Aorta (tissue), 5 donors: ENCODE results near the gene KIF6. TPM values are rescaled to one million over a fixed set of nuclear protein-coding genes. Genes with fewer than 3 reads are reported as not detected.

Experiments
- ATAC-seq: fragments of 200-7000 bp; cut with Tn5 transposase; one replicate; pipeline ENCODE4 v1.9.1; 2022; ENCODE audit warnings: moderate library complexity; ENCODE audit not compliant: low FRiP score
- DNase-seq, 2 donors: peaks; one replicate each; pipeline ENCODE4 v3.0.0-alpha.2; 2020
- H3K27ac ChIP-seq, 2 donors: one replicate each; pipeline ENCODE4 v1.5.1; 2013; ENCODE audit warnings: low read length in 2 of 2, mild to moderate bottlenecking in 2 of 2, moderate library complexity in 2 of 2, control low read depth in 1 of 2, inconsistent platforms in 1 of 2, low read depth in 1 of 2
- H3K27me3 ChIP-seq, 2 donors: one replicate each; pipeline ENCODE4 v1.6.1; 2013; ENCODE audit warnings: control low read depth in 1 of 2, low read length in 1 of 2, mild to moderate bottlenecking in 1 of 2, moderate library complexity in 1 of 2; ENCODE audit not compliant: insufficient read depth in 2 of 2, control insufficient read depth in 1 of 2
- H3K36me3 ChIP-seq, 2 donors: one replicate each; pipeline ENCODE4 v1.6.1; 2013; ENCODE audit warnings: control low read depth in 1 of 2, low read length in 1 of 2, mild to moderate bottlenecking in 1 of 2; ENCODE audit not compliant: insufficient read depth in 2 of 2, control insufficient read depth in 1 of 2
- H3K4me1 ChIP-seq, 2 donors: one replicate each; pipeline ENCODE4 v1.6.1; 2013; ENCODE audit warnings: low read length in 2 of 2, control low read depth in 1 of 2, mild to moderate bottlenecking in 1 of 2, moderate library complexity in 1 of 2; ENCODE audit not compliant: insufficient read depth in 2 of 2, control insufficient read depth in 1 of 2
- H3K4me3 ChIP-seq, 2 donors: one replicate each; pipeline ENCODE4 v1.5.1; 2013; ENCODE audit warnings: low read length in 2 of 2, control low read depth in 1 of 2, mild to moderate bottlenecking in 1 of 2
- H3K9me3 ChIP-seq: one replicate; pipeline ENCODE4 v1.6.1; 2013; ENCODE audit warnings: mild to moderate bottlenecking, low read length; ENCODE audit not compliant: control insufficient read depth
- whole genome bisulfite sequencing, 2 donors: extraction: QIAGEN DNeasy Blood & Tissue Kit; methylation state at CpG; one replicate each; pipeline ENCODE4 v1.1.7; 2013; 5-methylcytosine and 5-hydroxymethylcytosine counted together
- intact Hi-C, 2 donors: fragments of 100-400 bp; cut with DNase I; formaldehyde crosslinking; loops; one replicate each; pipeline versions ENCODE4 v1.14.2 to v1.15.0; 2022
- polyA plus RNA-seq, 2 donors: library from polyadenylated mRNA; stranded (reverse); fragments of 200-250 nt; gene quantifications; one replicate each; pipeline ENCODE4 v1.2.3, GENCODE V29; 2013
- total RNA-seq, 2 donors: library from RNA; stranded (reverse); fragmentation: NEBNext Ultra II Directional; extraction: Animal tissue kit (Norgen Biotek cat#: 25700); gene quantifications; one replicate each; pipeline ENCODE4 v1.2.1, GENCODE V29; 2021
- donor health status: healthy with polysubstance abuse.
- donor health status: Bipolar disorder and iron deficiency.
- donor health status: DM: no; HTN: no; CAD: no.
- donor health status: DM: no; HTN: no; CAD: no.
- donor health status: DM: yes; HTN: yes; CAD: no.

KIF6 gene
- total and polyA plus RNA-seq, 4 donors = 0.39 to 0.63 (median 0.42) TPM; not detected in 1

- H3K36me3 ChIP-seq = no peaks in the 10 kb centered on the region
- H3K27me3 ChIP-seq = no peaks in the 10 kb centered on the region
- ATAC-seq = no peak
- intact Hi-C loops = loop anchor here in 1 of 2 donors (10.0 kb wide), 1 partner anchor 69 kb away; no protein-coding TSS in a partner anchor
- no peak overlapping the region for H3K4me3 ChIP-seq
- peaks cover 3 to 4% of the 10 kb centered on the region in 2 donors for H3K4me1 ChIP-seq
- no peak overlapping the region for H3K27ac ChIP-seq
- WGBS, 2 donors = 50 to 52% methylated on average over 6 of the region's 6 CpGs
- DNase-seq = no peak
- no peaks in the 10 kb centered on the region for H3K9me3 ChIP-seq
These were observed 299.7 kb downstream of the KIF6 start for GRCh38 chr6:39425346-39426072.

DNA sequence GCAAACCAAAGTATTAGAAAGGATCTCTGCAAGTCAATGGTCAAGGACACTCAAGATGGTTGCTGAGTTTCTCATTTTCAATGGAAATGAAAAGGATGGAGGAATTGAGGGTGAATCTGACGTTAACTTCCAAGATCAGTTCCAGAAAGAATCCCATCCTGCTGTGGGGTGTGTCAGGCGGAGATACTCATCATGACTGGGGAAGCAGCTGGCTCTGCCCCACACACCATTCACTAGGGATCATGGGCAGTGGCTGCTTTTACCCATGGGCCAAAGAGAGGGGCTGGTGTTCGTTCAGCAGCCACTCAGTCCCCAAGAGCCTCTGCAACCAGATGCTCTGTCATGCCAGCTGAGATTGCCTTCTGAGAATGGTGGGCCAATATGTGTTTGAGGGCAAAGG is 300.4 kb downstream of the KIF6 start:
- no peaks in the 10 kb centered on the region for H3K9me3 ChIP-seq
- H3K27me3 ChIP-seq = no peaks in the 10 kb centered on the region
- intact Hi-C loops = loop anchor here (5.0 to 10.0 kb wide), 2 partner anchors 70 to 1647 kb away; partner anchors contain the start of genes NFYA (in 1 of the 2) and OARD1 (in 1 of the 2)
- peaks cover 3 to 4% of the 10 kb centered on the region in 2 donors for H3K4me1 ChIP-seq
- WGBS, 2 donors = 92 to 95% methylated on average over 3 of the region's 3 CpGs
- DNase-seq = no peak
- no peak overlapping the region for H3K27ac ChIP-seq
- H3K36me3 ChIP-seq = no peaks in the 10 kb centered on the region
- H3K4me3 ChIP-seq = no peak overlapping the region
- ATAC-seq = no peak

DNA sequence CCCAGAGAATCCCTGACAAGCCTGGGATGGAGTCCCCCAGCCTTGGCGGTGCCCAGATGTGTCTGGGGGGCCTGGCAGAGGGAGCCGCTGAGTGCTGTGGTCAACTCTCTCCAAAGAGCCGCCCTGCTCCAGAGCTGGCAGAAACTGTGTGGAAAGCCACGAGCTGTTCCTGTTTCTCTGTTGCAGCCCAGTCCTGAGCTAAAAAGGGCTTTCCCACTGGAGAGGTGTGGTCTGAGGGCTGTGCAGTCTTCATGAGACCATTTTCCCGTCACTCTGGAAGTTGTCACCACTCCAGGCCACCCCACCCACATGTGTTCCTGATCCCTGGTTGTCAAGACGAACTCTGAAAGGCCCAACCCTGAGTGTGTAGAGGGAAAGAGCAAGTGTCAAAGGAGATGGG is 303.0 kb downstream of the KIF6 start:
- DNase-seq = peak; percentile 67 to 76
- intact Hi-C loops = loop anchor here (5.0 to 10.0 kb wide), 2 partner anchors 73 to 1650 kb away; partner anchors contain the start of genes NFYA (in 1 of the 2) and OARD1 (in 1 of the 2)
- Histone ChIP-seq H3K4me3 (no peak overlapping the region), H3K9me3 (no peaks in the 10 kb centered on the region), H3K27ac (peak overlapping the region; percentile 2 to 30), H3K4me1 (peaks cover 3 to 4% of the 10 kb centered on the region in 2 donors), H3K36me3 (no peaks in the 10 kb centered on the region), H3K27me3 (no peaks in the 10 kb centered on the region)
- 5 to 11% methylated on average over 6 of the region's 6 CpGs for WGBS, 2 donors
- peak; percentile 81 for ATAC-seq

GRCh38 chr6:39421383-39422225 is 303.6 kb downstream of the KIF6 start:
- peaks cover 3 to 4% of the 10 kb centered on the region in 2 donors for H3K4me1 ChIP-seq
- no peaks in the 10 kb centered on the region for H3K9me3 ChIP-seq
- no peaks in the 10 kb centered on the region for H3K36me3 ChIP-seq
- no peaks in the 10 kb centered on the region for H3K27me3 ChIP-seq
- no peak overlapping the region for H3K4me3 ChIP-seq
- intact Hi-C loops = loop anchor here (5.0 to 10.0 kb wide), 2 partner anchors 73 to 1651 kb away; partner anchors contain the start of genes NFYA (in 1 of the 2) and OARD1 (in 1 of the 2)
- ATAC-seq (peak; percentile 30), DNase-seq (no peak)
- peak overlapping the region; percentile 2 to 30 for H3K27ac ChIP-seq
- WGBS, 2 donors = 29 to 33% methylated on average over 11 of the region's 11 CpGs

DNA sequence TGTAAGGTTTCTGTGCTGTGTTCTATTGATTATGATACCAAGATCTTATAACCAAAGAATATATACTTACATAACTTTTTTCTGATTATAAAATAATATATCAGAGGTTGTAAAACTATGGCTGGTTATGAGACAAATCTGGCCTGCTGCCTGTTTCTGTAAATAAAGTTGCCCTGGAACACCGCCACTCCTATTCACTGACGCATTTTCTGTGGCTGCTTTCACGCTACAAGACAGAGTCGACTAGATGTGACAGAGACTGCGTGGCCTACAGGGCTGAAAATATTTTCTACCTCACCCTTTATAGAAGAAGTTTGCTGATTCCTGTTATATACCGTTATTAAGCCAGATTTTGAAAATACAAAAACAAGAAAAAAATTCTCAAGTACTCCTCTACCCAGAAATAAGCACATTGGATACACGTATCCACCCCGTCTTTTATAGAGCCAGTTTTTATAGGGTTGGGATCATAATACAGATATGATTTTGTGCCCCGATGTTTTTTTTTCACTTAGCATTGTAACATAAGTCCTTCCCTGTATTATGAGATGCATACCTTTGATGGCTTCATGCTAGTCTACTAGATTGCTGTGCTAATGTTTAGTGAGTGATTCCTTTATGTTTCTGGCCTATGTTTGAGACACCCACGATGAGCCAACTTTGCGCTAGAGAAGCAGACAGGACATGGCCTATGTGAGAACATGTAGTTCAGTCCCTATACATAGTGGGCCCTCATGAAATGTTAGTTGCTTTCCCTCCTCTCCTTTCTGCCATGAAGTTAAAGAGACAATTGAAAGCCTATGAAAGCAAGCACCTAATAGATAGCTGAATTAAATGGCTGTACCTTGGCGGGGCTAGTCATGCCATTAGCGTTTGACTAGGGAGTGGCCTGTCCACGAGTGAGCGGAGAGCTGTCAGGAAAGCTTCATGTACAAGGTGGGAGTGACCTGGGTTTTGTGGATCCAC is 304.6 kb downstream of the KIF6 start:
- H3K4me1 ChIP-seq = peaks cover 3 to 4% of the 10 kb centered on the region in 2 donors
- 45 to 49% methylated on average over 15 of the region's 15 CpGs for WGBS, 2 donors
- H3K27me3 ChIP-seq = no peaks in the 10 kb centered on the region
- intact Hi-C loops = loop anchor here (5.0 to 10.0 kb wide), 2 partner anchors 74 to 1652 kb away; partner anchors contain the start of genes NFYA (in 1 of the 2) and OARD1 (in 1 of the 2)
- DNase-seq = no peak
- H3K4me3 ChIP-seq = no peak overlapping the region
- no peaks in the 10 kb centered on the region for H3K9me3 ChIP-seq
- no peaks in the 10 kb centered on the region for H3K36me3 ChIP-seq
- H3K27ac ChIP-seq = peak overlapping the region in 1 of 2 donors; percentile 52
- ATAC-seq = no peak

GRCh38 chr6:39419607-39420006 is 305.6 kb downstream of the KIF6 start:
- Histone ChIP-seq H3K9me3 (no peaks in the 10 kb centered on the region), H3K4me3 (no peak overlapping the region), H3K36me3 (no peaks in the 10 kb centered on the region), H3K27ac (no peak overlapping the region), H3K4me1 (peaks cover 3 to 4% of the 10 kb centered on the region in 2 donors), H3K27me3 (no peaks in the 10 kb centered on the region)
- 91 to 94% methylated on average over 3 of the region's 3 CpGs for WGBS, 2 donors
- ATAC-seq (no peak), DNase-seq (no peak)
- intact Hi-C loops = loop anchor here (5.0 to 10.0 kb wide), 2 partner anchors 75 to 1653 kb away; partner anchors contain the start of genes NFYA (in 1 of the 2) and OARD1 (in 1 of the 2)

DNA sequence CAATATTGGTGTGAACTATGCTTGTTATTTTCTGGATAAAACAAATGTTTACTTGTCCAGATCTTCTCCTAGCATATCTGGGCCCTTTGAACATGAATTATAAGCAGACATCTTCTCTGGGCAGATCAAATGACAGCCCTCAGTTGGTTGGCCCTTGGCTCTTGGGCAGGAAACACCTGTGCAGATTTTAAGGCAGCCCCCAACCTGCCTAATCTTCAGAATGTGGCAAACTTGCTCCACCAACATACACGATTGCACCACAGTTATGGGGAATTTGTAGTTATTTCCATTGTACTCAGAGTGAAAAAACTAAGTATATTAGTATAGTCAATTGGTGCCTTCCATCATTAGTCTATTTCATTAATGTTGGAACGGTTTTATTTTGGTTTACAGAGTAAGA is 307.8 kb downstream of the KIF6 start:
- intact Hi-C loops = no loop called here
- DNase-seq = no peak
- WGBS, 2 donors = 92 to 97% methylated on average over 2 of the region's 2 CpGs
- ATAC-seq = no peak
- Histone ChIP-seq H3K4me1 (peaks cover 3 to 4% of the 10 kb centered on the region in 2 donors), H3K36me3 (no peaks in the 10 kb centered on the region), H3K4me3 (no peak overlapping the region), H3K9me3 (no peaks in the 10 kb centered on the region), H3K27ac (no peak overlapping the region), H3K27me3 (no peaks in the 10 kb centered on the region)

DNA sequence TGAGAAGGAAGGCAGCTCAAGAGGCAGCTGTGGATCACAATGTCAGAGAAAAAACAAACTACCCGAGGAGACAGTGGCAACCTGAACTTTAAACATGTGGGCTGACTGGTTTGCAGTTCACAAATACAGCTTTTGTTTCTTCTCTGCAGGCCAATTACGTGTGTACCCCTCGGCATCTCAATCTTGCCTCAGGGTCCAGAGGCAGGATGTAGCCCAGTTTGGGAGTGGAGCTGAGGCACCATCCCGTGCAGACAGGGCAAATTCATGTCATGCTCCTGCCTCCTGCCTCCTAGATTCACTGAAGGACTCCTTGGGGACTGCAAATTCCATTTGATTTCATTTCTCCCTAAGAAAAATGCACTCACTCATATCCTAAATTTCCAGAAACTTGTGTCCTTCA is 308.5 kb downstream of the KIF6 start:
- no peak for ATAC-seq
- intact Hi-C loops = no loop called here
- Histone ChIP-seq H3K36me3 (no peaks in the 10 kb centered on the region), H3K27ac (no peak overlapping the region), H3K27me3 (no peaks in the 10 kb centered on the region), H3K4me1 (peaks cover 0 to 4% of the 10 kb centered on the region in 2 donors), H3K9me3 (no peaks in the 10 kb centered on the region), H3K4me3 (no peak overlapping the region)
- WGBS, 2 donors = 71 to 79% methylated on average over 4 of the region's 4 CpGs
- no peak for DNase-seq
